Activated CD4-positive, alpha-beta T cell treated with anti-CD3 and anti-CD28 coated beads for 1 hour (primary cell): ENCODE data around the gene TSC22D2.
A peak's percentile ranks its signal among the peaks of the same experiment; 100 is the strongest.

Experiments
- DNase-seq: peaks from one replicate; pipeline ENCODE4 v3.0.0-alpha.2; 2020

Gene TSC22D2

DNA sequence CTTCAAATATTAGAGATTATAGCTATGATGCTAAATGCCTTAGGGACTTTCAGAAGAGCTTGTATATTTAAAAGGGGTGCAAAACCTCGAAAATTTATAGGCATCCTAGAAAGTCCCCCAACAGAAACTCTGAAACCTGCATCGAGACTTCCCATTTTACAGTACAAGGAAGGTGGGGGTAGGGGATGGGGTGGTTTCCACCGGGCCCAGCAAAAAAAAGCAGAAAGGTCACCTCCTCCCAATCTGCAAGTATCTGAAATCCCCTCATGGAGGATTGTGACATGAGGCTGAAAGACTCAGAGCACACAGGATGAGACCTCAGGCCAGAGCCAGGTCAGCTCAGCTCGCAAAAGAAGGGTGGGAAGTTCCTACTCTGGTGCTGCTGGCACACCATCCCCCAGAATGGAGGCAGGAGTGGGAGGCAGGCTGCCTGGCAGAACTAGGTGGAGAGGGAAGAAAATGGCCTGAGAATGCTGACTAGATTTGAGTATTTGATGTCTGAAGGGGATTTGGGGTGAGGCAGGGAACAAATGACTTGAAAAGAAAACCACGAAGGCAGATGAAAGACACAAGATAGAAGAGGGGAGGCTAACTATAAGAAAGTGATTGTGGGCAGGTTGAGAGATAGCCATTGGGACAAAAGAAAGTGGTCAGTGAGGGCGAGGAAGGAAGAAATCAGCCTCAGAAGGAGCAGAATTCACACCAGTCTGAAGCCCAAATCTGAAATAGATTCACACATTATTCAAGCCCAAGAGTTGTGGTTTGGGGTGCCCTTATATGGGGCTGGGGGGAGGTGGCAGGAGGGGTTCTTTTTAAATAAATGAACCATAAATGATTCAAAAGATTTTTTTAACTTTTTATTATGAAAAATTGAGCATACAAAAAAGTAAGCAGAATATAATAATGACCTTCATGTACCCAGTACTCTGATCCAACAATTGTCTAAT, 22.5 kb upstream of the TSC22D2 start:
- no peak for DNase-seq

DNA sequence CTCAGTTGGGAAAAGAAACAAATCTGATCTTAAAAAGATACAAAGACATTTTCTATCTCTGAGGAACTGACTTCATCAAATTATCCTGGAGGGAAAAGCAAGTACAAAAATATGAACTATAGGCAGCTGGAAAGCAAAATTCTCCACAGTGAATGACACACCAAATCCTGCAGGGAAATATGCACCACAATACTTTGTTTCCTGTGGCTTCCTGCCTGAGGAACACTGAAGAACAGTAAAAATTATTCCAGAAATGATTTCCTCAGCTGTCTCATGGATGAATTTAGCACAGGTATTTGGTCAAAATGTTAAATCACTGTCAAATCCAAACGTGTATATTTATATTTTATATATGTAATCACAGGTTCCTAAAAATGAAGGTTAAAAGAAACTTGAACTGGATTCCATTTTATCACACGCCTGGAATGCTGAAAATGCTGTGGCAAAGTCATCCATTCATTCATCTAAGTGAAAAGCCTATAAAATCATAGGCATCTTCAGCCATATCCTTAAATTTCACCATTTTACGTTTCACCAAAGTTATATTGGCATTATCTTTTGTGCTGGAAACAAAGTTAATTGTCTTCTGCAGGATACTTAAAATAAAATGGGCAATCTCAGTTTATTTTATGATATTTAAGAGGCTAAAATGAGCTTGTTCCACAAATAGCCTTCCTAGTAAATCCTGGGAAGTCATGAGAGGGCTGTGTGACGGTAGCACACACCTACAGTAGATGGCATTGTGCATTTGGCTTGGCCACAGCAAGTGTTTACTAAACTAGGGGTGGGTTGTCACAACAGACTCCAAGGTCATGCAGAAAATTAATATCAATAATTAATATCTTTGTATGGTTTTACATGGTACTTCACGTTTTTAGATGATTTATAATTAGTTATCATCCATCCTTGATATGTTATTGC, 19.3 kb upstream of the TSC22D2 start:
- DNase-seq = no peak

DNA sequence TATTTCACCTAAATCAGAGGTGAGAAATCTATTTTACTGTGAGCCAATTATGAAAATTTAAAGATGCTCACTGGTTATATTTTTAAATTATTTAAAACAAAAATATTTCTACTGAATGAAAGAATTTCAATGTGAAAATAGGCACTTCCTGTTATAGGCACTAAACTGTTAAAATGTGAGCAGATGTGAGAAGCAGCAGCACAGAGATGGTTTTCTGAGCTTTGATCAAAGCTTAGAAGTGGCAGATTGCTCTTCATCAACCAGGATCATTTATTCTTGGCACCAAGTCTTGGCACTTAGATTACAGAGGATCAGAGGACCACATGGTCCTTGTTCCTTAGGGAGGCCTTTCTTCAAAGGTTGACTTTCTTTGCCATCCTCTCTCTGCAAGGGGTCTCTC, 18.0 kb upstream of the TSC22D2 start:
- no peak for DNase-seq

DNA sequence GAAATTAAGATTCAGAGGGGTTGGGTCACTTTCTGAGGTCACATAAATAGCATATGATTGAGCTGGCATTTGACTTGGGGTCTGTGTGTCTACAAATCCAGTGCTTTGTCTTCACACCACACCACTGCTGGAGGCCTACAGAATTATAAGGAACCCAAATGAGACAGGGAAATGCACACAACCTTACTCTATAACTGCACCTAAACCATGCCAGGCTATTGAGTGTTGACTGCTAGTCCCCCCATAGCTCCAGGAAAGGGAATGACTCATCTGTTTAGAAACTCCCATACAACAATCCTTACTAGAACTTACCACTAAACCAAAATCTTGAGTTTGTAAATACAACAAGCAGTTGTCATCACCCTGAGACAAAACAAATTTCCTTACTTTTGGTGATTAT, 16.9 kb upstream of the TSC22D2 start:
- no peak for DNase-seq

DNA sequence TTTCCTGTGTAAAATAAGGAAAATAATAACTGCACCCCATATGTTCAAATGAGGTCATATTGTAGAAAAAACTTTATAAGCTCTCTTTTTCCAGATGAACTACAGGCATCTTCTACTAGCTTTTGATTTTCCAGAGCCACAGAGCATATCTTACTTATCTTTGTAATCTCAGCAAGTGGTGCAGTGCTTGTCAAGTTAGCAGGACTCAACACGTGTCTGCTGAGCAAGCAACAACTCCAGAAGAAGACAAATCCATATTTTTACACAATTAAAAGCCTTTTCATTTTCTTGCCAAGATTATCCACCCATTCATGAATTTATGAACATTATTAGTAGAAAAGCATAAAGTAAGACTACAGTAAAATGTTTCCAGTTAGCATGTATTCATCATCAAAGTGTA, 14.4 kb upstream of the TSC22D2 start:
- no peak for DNase-seq

DNA sequence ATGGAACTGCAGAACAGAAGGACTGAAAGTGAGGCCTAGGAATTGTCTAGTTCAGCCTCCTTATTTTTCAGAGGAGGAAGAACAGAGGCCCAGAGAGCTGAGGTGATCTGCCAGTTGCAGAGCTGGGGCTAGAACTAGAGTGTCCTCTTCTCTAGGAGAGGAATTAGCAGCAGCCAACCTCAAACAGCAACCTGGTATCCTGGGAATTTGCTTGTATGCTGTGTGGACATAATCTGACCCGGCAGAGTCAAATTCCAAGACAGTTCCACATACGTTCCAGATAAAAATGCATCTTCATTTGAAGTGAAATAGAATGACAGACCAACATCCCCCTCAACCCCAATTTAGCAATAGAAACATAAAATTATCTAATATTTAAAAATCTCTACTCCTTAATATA, 13.5 kb upstream of the TSC22D2 start:
- no peak for DNase-seq

DNA sequence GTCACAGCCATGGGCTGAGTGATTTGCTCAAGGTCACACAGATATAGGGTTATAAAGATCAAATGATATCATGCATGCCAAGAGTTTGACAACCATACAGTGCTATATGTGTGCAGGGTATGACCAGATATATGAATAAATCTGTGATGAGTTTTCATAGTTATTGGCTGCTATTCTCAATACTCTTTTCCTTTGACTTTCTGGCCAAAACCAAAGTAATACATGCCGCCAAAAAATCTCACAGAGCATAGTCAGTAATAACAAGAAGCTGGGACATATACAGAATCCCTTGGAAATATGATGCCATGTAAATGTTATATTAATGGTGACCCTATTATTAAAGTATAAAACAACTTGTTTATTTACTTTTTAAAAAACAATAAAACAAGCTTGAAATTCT, 11.6 kb upstream of the TSC22D2 start:
- no peak for DNase-seq

DNA sequence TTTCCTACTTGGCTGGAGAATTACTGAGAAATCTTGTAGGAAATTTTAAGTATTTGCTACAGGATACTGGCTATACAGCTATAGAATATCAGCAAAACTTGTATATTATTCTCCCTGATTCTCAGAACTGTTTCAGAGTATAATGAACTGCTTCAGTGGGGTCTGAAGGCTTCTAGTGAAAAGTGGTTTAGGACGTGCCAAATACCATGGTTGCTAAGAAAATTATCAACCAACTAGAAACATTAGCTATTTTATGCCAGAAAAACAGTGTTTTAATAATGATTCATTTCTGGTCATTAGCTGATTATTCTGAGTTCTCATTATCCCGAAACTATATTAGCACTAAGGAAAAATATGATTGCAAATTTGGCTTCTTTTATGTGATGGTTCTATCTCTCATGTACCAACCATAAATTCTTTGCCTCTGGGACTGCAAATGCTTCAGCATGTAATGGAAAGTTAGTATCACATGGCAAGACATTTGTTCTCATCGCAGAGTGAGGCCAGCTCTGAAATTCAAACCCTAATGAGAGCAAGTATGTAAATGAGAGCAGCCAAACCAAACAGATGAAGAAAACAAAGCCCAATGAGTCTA, 11.0 kb upstream of the TSC22D2 start:
- no peak for DNase-seq

DNA sequence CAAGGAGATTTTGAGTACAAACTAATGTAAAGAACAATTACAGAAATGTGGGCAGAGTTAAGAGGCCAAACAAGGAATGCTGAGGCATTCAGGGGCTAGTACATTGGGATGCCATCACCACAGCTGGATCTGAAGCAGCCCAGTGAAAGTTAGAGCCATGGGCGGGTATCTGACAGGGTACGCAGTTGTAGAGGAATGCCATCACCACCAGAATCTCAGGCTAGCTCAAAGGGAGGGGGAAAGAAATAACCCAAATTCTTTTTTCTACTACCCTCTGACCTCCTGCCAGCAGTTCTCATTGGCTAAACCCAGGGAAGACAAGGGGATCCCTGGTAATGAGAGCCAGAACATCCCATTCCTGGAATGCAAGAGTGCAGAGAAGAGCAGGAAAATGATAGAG, 9.0 kb upstream of the TSC22D2 start:
- DNase-seq = no peak

DNA sequence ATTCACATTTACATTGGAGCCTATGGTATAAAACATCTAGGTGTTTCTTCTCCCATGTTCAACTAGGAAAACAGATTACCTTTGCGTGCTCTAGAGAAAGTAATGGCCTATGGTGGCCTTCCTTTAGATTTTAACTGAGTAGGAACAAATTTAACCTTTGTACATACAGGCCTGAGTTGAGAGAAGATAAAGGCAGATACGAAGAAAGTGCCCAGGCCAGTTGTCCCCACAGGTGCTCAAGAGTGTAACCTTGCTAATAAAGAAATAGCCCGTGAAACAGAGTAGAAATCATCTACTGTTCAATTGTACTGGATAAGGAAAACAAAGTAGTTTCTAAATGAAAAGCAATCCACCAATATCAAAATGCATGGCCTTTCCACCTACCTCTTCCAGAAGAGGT, 6.8 kb upstream of the TSC22D2 start:
- DNase-seq = no peak

DNA sequence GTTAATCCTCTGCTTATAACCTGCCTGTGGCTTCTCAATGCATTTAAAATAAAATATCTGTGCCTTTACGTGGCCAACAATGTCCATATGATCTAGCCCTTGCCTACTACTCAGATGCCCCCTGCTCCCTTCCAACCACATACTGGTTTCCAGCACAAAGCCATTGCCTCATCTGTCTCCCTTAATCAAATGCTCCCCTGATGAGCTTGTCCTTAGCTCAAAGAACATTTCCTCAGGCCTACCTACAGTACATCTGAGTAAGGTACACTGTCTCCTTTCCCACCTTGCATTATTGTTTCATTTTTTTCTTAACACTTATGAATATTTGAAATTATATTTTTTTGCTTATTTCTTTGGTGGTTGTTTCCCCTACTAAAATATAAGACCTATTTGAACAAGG, 5.9 kb upstream of the TSC22D2 start:
- DNase-seq = no peak

DNA sequence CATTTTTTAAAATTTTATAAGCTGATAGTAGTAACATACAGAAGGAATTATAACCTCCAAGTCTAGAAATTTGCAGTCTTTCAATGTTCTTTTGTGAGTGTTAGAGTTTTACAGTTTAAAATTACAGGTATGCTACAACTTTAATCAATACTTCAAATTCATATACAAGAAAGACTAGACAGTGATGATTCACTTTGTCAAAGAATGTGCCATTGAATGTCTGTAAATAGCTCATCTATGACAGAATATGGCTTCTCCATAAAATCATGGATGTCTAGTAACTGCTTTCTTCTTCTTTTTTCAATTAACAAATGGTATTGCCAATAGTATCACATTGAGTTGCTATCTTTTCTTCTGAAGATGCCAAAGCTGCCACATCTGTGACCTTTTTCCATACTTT, 4.1 kb upstream of the TSC22D2 start:
- DNase-seq = no peak

DNA sequence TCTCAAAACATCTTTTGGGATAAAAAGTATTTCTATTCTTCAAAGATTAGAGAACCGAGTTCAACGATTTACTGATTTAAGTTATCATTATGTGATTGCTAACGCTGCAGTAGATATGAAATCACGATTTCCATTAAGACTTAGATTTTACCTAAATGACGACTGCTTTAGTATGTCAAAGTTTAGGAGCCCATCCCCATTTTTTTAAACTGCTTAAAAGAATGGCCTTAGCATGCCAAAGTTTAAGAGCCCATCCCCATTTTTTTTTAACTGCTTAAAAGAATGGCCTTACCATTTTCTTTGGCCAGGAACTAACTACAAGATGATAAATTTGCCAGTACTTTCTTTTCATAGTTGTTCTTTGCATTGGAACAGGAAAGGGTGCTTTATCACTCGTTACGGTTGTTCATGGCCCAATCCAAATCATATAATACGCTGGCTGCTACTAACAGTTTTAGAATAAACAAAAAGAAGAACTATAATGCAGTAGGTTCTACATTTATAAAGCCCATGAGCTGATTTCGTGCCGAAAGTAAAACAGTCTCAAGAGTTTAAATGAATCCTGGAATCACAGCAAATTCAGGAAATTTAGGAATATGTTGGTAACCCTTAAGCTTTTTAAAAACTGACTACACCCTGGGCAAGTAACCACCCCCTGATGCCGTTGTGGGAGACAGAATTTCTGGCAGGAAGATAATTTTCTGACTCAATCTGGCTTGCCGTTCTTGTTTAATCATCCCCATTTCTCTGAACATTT, 869 bp upstream of the TSC22D2 start:
- no peak for DNase-seq

DNA sequence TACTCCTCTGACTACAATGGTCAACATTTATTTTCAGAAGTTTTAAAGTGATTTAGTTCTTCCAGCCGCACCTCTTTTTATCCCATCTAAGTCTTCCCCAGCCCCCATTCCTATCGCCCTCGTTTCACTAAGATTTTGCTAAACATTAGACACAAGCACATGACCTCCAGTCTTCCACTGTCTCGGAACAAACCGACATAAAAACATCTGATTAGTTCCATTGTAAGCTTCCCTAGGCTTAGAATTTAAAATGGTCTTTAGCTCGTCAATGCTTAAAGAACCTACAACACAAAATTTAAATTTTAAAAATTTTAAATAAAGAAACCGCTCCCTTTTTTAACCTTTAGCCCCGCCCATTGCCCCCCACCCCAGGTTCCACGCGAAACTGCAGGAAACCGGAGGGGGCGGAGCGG, 284 bp upstream of the TSC22D2 start:
- no peak for DNase-seq

DNA sequence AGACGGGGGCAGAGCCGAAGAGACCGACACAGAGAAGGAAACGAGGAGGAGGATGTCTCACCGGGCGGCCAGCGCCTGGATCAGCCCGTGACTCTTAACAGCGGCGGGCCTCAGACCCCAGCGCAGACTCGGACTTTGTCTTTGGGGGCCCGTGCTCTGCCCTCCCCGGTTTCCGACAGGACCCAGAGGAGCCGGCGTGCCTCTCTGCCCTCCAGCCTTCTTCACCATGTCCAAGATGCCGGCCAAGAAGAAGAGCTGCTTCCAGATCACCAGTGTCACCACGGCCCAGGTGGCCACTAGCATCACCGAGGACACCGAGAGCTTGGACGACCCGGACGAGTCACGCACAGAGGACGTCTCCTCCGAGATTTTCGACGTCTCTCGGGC, 1.0 kb downstream of the TSC22D2 start:
- DNase-seq = no peak

DNA sequence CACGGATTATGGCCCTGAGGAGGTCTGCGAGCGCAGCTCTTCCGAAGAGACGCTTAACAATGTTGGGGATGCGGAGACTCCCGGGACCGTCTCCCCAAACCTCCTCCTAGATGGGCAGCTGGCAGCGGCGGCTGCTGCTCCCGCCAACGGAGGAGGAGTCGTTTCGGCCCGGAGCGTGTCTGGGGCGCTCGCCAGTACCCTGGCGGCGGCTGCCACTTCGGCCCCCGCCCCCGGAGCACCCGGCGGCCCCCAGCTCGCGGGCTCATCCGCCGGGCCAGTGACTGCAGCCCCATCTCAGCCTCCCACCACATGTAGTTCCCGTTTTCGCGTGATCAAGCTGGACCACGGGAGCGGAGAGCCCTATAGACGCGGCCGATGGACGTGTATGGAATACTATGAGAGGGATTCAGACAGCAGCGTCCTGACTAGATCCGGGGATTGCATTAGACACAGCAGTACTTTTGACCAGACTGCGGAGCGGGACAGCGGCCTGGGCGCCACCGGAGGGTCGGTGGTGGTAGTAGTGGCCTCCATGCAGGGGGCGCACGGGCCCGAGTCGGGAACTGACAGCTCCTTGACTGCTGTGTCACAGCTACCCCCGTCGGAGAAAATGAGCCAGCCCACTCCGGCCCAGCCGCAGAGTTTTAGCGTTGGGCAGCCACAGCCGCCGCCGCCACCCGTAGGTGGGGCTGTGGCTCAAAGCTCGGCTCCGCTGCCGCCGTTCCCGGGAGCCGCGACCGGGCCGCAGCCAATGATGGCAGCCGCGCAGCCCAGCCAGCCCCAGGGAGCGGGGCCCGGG, 1.6 kb downstream of the TSC22D2 start:
- peak; percentile 60 for DNase-seq

DNA sequence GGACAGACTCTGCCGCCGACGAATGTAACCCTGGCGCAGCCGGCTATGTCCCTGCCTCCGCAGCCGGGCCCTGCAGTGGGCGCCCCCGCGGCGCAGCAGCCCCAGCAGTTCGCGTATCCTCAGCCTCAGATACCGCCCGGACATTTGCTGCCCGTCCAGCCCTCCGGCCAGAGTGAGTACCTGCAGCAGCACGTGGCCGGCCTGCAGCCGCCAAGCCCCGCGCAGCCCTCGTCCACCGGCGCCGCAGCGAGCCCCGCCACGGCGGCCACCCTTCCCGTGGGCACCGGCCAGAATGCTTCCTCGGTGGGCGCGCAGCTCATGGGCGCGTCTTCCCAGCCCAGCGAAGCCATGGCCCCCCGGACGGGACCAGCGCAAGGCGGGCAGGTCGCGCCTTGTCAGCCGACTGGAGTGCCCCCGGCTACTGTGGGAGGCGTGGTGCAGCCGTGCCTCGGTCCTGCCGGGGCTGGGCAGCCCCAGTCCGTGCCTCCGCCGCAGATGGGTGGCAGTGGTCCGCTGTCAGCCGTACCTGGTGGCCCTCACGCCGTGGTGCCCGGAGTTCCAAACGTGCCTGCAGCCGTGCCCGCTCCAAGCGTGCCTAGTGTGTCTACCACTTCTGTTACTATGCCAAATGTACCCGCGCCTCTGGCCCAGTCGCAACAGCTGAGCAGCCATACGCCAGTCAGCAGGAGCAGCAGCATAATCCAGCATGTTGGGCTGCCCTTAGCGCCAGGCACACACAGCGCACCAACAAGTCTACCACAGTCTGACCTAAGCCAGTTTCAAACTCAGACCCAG, 2.4 kb downstream of the TSC22D2 start:
- DNase-seq = peak; percentile 18

DNA sequence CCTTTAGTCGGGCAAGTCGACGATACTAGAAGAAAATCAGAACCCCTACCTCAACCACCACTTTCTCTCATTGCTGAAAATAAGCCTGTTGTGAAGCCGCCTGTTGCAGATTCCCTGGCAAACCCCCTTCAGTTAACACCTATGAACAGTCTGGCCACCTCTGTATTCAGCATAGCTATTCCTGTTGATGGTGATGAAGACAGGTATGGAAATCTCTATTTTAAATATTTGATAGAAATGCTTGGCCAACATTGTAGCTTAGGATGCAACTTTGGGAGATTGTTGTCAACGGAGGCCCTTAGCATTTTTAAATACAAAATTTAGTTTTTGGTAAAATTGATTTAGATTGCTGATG, 3.0 kb downstream of the TSC22D2 start:
- DNase-seq = no peak

DNA sequence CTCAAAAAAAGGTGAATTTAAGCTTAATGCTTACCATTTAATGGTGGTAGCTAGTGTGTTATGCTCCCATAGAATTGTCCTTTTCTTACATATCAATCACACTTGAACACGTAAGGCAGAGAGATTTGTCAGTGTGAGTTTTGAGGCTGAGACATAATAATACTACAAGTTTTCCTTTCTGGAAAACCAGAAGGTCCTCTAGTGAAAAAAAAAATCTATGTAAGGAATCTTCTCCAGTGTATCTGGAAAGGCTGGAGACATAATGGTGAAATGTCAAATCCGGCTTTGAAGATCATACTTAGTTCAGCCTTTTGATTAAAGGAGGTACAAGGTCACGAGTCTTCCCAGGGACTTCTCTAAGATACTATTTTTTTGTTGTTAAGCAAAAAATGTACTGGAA, 3.4 kb downstream of the TSC22D2 start:
- DNase-seq = no peak

DNA sequence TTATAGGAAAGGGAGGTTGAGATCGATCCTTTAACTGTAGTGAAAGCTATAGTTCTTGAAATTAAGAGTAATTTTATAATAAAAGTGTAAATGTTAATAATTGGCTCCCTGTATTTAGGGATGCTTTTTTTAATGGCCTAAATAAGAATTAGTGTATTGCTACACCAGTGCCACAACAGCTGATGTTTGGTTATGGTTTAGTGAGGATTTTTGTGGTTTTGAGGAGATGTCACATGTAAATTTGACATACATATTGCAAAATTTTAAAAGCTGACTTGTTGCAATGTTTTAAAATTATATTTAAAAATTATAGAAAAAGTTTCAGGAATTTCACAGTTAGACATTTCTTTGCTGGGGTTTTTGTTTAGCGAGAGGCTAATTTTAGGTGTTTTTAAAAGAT, 3.9 kb downstream of the TSC22D2 start:
- no peak for DNase-seq

DNA sequence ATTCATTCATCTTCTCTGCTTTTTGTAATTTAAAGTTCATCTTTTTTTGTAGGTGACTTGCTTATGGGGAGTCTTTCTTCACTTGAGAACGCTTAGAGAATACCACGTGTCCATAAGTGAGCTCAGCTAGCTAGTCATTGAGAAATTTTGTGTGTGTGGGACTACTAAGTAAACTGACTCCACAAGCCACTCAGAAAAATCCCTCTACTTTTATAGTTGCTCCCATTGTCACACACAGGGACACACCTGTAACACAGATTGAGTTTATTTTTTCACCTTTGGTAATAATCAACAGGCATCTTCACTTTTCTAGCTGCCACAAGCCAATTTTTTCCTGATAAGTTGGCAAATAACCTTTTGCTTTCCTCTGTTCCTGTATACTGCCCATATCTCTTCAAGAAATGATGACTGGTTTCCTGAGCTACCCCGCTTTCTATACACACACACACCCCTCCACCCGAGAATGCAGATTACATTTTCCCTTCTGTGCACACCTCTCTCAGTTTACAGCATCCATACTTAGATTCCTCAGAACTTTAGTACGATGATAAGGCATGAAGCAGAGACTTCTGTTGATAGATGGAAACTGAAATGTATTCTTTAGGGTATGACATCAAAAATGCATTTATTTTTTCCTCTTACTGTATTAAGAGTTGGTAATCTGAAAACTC, 4.6 kb downstream of the TSC22D2 start:
- DNase-seq = no peak
